Gastroesophageal sphincter (tissue), 4 donors: ENCODE data around the gene IMP4. TPM values are rescaled to one million over a fixed set of nuclear protein-coding genes. Genes with fewer than 3 reads are reported as not detected.

ENCODE experiments used
- ATAC-seq: fragments of 150-250 bp; one replicate; pipeline ENCODE4 v1.9.1; 2016; ENCODE audit warnings: mild to moderate bottlenecking, moderate library complexity
- H3K27ac ChIP-seq, 4 donors: fragments of 200-600 bp; sonication (generic) in 3 of 4; 1 replicate in 3 of 4; 2 replicates in 1 of 4; pipeline ENCODE4 v1.5.1; 2016 to 2019
- H3K27me3 ChIP-seq: fragments of 200-600 bp; sonication (generic); one replicate; pipeline ENCODE4 v1.5.1; 2019
- H3K36me3 ChIP-seq, 2 donors: fragments of 200-600 bp; sonication (generic); one replicate each; pipeline ENCODE4 v1.5.1; 2019; ENCODE audit warnings: control low read depth in 1 of 2
- H3K4me1 ChIP-seq, 3 donors: fragments of 200-600 bp; sonication (generic); 1 replicate in 2 of 3; 2 replicates in 1 of 3; pipeline ENCODE4 v1.5.1; 2016 to 2019; ENCODE audit warnings: control low read depth in 2 of 3
- H3K4me3 ChIP-seq, 2 donors: fragments of 200-600 bp; sonication (generic); one replicate each; pipeline ENCODE4 v1.5.1; 2019; ENCODE audit warnings: mild to moderate bottlenecking in 1 of 2, moderate library complexity in 1 of 2
- H3K9me3 ChIP-seq, 3 donors: fragments of 200-600 bp; sonication (generic); one replicate each; pipeline ENCODE4 v1.5.1; 2017 to 2019; ENCODE audit warnings: control low read depth in 2 of 3
- EP300 ChIP-seq: sonication (generic); formaldehyde crosslinking; IDR thresholded peaks from one replicate; pipeline ENCODE4 v1.6.1; 2017; ENCODE audit warnings: antibody characterized with exemption, mild to moderate bottlenecking
- POLR2A ChIP-seq, 2 donors: fragments of 450-650 bp; IDR thresholded peaks; one replicate each; pipeline ENCODE4 v1.6.1; 2017; ENCODE audit warnings: antibody characterized with exemption in 2 of 2, mild to moderate bottlenecking in 2 of 2, moderate library complexity in 1 of 2
- POLR2AphosphoS5 ChIP-seq: sonication (generic); formaldehyde crosslinking; IDR thresholded peaks from one replicate; pipeline ENCODE4 v1.6.1; 2017; ENCODE audit warnings: antibody characterized with exemption
- WGBS, 2 donors: methylation state at CpG; one replicate each; pipeline ENCODE4 v1.1.5; 2018; ENCODE audit warnings: low coverage in 1 of 2; 5-methylcytosine and 5-hydroxymethylcytosine counted together
- total RNA-seq, 4 donors: library from RNA; depleted of rRNA; stranded (reverse); fragments of >200 nt; gene quantifications; one replicate each; pipeline ENCODE4 v1.1.0, GENCODE V29; 2016
- TF ChIP-seq, protein P1 (sequence below), 4 experiments: fragments of 200-600 bp in 2 of 4; fragments of 450-650 bp in 2 of 4; sonication (generic) in 1 of 4; IDR thresholded peaks; one replicate each; pipeline ENCODE4 v1.5.1; 2017 to 2019; ENCODE audit warnings: antibody characterized with exemption in 4 of 4, mild to moderate bottlenecking in 2 of 4, moderate library complexity in 2 of 4

IMP4 gene
- total RNA-seq, 4 donors from 2014 or later: 78.8 to 143 (median 113) TPM

DNA sequence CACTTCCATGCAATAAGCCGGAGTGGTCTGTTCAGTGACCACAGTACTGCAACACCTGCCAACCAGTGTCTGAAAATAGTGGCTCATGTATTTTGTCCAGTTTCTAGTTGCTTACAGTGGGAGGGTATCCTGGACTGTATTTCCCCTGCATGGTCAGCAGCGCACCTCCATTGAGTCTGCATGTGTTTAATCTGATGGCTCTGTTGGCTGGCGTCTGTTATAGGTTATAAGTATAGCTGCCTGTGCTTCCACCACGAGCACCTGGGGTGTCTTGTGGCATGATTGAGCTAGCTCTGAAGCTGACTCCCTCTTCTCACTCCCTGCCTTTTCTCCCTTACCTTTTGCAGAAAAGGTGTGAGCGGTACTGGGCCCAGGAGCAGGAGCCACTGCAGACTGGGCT lies 26.1 kb downstream of the IMP4 start:
- Histone ChIP-seq H3K4me3 (no peak overlapping the region), H3K27me3 (no peaks in the 10 kb centered on the region), H3K27ac (no peak overlapping the region), H3K36me3 (peaks cover 0 to 11% of the 10 kb centered on the region in 2 donors), H3K9me3 (no peaks in the 10 kb centered on the region), H3K4me1 (peaks cover 0 to 27% (median 16%) of the 10 kb centered on the region in 3 donors)
- TF ChIP-seq EP300 (no peak), POLR2AphosphoS5 (no peak), POLR2A (IDR thresholded peaks at IDR 0.05) (no peak)
- TF ChIP-seq, protein P1, sequence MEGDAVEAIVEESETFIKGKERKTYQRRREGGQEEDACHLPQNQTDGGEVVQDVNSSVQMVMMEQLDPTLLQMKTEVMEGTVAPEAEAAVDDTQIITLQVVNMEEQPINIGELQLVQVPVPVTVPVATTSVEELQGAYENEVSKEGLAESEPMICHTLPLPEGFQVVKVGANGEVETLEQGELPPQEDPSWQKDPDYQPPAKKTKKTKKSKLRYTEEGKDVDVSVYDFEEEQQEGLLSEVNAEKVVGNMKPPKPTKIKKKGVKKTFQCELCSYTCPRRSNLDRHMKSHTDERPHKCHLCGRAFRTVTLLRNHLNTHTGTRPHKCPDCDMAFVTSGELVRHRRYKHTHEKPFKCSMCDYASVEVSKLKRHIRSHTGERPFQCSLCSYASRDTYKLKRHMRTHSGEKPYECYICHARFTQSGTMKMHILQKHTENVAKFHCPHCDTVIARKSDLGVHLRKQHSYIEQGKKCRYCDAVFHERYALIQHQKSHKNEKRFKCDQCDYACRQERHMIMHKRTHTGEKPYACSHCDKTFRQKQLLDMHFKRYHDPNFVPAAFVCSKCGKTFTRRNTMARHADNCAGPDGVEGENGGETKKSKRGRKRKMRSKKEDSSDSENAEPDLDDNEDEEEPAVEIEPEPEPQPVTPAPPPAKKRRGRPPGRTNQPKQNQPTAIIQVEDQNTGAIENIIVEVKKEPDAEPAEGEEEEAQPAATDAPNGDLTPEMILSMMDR (IDR thresholded peaks at IDR 0.05): no peak
- WGBS, 2 donors: 100% methylated on average over 1 to 2 of the region's 5 CpGs
- no peak for ATAC-seq

DNA sequence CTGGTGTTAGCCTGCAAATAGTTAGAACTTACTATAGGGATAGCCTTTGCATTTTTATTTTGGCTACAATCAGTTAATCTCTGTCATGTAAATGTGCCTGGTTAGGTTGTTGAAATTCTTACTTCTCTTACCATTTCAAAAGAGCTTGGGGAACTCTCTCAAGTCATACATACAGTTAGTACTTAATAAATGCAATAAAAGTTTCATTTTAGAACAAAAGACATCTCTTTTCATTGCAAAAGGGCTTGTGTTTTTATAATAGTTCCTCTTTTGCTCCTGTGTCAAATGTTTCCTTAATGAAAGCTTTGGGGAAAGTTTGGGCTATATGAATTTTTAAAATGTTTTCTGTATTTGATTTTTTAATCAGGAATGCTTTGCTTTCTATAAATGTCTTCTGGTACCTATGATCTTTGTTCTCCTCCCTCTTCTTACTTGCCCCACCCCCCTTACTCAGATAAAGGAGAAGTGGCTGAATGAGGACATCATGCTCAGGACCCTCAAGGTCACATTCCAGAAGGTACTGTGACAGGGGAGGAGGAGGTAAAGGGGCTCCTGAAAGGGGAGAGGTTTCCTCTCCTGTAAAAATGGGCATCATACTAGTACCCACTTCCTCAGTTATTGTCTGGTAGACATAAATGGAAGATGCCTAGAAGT lies 26.7 kb downstream of the IMP4 start:
- peaks cover 0 to 11% of the 10 kb centered on the region in 2 donors for H3K36me3 ChIP-seq
- H3K4me3 ChIP-seq: no peak overlapping the region
- H3K27ac ChIP-seq: no peak overlapping the region
- no peaks in the 10 kb centered on the region for H3K9me3 ChIP-seq
- no peaks in the 10 kb centered on the region for H3K27me3 ChIP-seq
- H3K4me1 ChIP-seq: peaks cover 0 to 34% (median 17%) of the 10 kb centered on the region in 3 donors
- no peak for TF ChIP-seq EP300
- TF ChIP-seq, protein P1 (IDR thresholded peaks at IDR 0.05): no peak
- no peak for TF ChIP-seq POLR2A (IDR thresholded peaks at IDR 0.05)
- no peak for TF ChIP-seq POLR2AphosphoS5
- no peak for ATAC-seq

DNA sequence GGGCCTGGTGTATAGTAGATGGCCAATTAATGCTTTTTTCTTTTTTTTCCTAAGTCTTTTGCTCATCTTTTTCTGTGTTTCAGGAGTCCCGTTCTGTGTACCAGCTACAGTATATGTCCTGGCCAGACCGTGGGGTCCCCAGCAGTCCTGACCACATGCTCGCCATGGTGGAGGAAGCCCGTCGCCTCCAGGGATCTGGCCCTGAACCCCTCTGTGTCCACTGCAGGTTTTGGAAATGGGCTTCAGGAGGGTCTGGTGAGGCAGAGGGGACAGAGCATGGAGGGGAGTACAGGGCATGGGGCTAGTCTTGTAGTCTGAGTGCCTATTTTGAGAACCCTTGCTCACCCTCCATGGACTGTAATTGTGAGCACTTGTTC lies 27.3 kb downstream of the IMP4 start:
- Histone ChIP-seq H3K9me3 (no peaks in the 10 kb centered on the region), H3K4me1 (peaks cover 0 to 38% (median 17%) of the 10 kb centered on the region in 3 donors), H3K27me3 (no peaks in the 10 kb centered on the region), H3K27ac (no peak overlapping the region), H3K36me3 (peaks cover 0 to 11% of the 10 kb centered on the region in 2 donors), H3K4me3 (no peak overlapping the region)
- no peak for ATAC-seq
- TF ChIP-seq EP300 (no peak), POLR2A (IDR thresholded peaks at IDR 0.05) (no peak), POLR2AphosphoS5 (no peak)
- TF ChIP-seq, protein P1 (IDR thresholded peaks at IDR 0.05): no peak
- WGBS, 2 donors: 100% methylated on average over 2 of the region's 5 CpGs; no CpG with 5 or more reads in 1 of the 2 donors

DNA sequence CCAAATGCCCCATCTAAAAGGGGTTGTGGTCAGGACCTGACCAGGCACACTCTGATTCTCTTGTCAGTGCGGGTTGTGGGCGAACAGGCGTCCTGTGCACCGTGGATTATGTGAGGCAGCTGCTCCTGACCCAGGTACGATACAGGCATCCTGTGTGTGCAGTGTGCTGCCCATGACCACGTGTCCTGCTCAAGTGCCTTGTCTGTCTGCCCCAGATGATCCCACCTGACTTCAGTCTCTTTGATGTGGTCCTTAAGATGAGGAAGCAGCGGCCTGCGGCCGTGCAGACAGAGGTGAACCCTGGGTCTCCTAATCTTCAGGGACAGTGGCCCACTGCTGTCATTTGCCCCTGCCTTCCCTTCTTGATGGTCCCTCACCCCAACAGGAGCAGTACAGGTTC lies 27.8 kb downstream of the IMP4 start:
- no peaks in the 10 kb centered on the region for H3K9me3 ChIP-seq
- H3K4me3 ChIP-seq: no peak overlapping the region
- no peaks in the 10 kb centered on the region for H3K27me3 ChIP-seq
- H3K27ac ChIP-seq: peak overlapping the region in 3 of 4 donors; percentile 87 to 94 (median 89)
- peaks cover 0 to 38% (median 17%) of the 10 kb centered on the region in 3 donors for H3K4me1 ChIP-seq
- 80% methylated on average over 1 of the region's 9 CpGs; no CpG with 5 or more reads in 1 of the 2 donors for WGBS, 2 donors
- no peak for ATAC-seq
- H3K36me3 ChIP-seq: peaks cover 0 to 15% of the 10 kb centered on the region in 2 donors
- TF ChIP-seq POLR2A (IDR thresholded peaks at IDR 0.05) (no peak), EP300 (no peak), POLR2AphosphoS5 (no peak)
- TF ChIP-seq, protein P1 (IDR thresholded peaks at IDR 0.05): no peak

DNA sequence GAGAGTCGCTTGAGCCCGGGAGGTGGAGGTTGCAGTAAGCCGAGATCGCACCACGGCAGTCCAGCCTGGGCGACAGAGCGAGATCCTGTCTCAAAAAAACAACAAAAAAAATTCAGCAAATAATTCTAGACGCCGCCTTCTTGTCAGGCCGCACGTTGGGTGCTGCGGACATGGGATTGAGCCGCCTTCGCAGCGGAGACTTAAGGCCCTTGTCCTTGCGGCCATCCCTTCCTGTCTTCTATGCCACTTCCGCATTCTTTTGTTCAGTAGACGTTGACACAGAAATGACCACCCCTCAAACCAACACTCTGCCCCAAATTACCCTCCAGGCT lies 29.0 kb downstream of the IMP4 start:
- Histone ChIP-seq H3K9me3 (no peaks in the 10 kb centered on the region), H3K36me3 (peaks cover 0 to 27% of the 10 kb centered on the region in 2 donors), H3K4me3 (peak overlapping the region; percentile 67 to 97), H3K4me1 (peaks cover 0 to 38% (median 17%) of the 10 kb centered on the region in 3 donors), H3K27me3 (no peaks in the 10 kb centered on the region), H3K27ac (peak overlapping the region; percentile 70 to 94 (median 88))
- peak; percentile 23 for ATAC-seq
- no peak for TF ChIP-seq EP300
- TF ChIP-seq, protein P1 (IDR thresholded peaks at IDR 0.05): no peak
- no peak for TF ChIP-seq POLR2A (IDR thresholded peaks at IDR 0.05)
- no peak for TF ChIP-seq POLR2AphosphoS5
- WGBS, 2 donors: 37 to 44% methylated on average over 5 to 16 of the region's 18 CpGs
